ENCODE data around the gene NUDT5. TPM values are rescaled to one million over a fixed set of nuclear protein-coding genes. Genes with fewer than 3 reads are reported as not detected.

Gene NUDT5
- total and polyA plus RNA-seq, 2 of the 8 experiments (the other 6 are each of a cell fraction or from before 2014, with no cell fraction given) = 130 to 134 TPM

DNA sequence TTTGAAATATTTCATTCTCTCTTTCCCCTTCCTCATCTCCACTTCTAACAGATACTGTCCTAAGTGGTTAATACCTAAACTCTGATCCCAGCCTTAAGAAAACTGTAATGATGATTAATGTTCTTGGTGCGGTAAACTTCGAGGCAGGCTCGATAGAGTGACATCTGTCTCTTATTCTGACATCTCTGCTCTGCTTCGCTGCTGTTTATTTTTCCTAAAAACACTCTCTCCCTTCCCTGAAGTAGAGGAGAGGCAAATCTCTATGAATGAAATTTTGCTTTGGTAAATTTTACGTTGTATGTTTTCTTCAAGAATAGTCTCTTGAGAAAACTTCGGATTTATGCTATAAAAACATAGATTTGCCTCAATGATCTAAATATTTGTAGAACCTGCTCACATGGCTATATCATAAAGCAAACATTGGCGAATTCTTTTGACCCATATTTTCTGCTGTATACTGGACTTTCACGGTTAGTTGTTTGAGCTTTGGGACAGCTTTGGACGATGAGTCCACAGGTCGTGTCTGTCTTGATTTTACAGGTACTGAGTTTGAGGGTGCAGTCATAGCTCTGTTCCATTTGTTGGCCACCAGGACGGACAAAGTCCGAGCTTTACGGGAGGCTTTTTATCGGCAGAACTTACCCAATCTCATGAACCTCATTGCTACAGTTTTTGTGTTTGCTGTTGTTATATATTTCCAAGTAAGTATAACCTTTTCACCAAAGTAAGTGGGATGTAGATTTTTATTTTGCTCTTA is 39.1 kb downstream of the NUDT5 start (continued):
- TF ChIP-seq, protein P1, sequence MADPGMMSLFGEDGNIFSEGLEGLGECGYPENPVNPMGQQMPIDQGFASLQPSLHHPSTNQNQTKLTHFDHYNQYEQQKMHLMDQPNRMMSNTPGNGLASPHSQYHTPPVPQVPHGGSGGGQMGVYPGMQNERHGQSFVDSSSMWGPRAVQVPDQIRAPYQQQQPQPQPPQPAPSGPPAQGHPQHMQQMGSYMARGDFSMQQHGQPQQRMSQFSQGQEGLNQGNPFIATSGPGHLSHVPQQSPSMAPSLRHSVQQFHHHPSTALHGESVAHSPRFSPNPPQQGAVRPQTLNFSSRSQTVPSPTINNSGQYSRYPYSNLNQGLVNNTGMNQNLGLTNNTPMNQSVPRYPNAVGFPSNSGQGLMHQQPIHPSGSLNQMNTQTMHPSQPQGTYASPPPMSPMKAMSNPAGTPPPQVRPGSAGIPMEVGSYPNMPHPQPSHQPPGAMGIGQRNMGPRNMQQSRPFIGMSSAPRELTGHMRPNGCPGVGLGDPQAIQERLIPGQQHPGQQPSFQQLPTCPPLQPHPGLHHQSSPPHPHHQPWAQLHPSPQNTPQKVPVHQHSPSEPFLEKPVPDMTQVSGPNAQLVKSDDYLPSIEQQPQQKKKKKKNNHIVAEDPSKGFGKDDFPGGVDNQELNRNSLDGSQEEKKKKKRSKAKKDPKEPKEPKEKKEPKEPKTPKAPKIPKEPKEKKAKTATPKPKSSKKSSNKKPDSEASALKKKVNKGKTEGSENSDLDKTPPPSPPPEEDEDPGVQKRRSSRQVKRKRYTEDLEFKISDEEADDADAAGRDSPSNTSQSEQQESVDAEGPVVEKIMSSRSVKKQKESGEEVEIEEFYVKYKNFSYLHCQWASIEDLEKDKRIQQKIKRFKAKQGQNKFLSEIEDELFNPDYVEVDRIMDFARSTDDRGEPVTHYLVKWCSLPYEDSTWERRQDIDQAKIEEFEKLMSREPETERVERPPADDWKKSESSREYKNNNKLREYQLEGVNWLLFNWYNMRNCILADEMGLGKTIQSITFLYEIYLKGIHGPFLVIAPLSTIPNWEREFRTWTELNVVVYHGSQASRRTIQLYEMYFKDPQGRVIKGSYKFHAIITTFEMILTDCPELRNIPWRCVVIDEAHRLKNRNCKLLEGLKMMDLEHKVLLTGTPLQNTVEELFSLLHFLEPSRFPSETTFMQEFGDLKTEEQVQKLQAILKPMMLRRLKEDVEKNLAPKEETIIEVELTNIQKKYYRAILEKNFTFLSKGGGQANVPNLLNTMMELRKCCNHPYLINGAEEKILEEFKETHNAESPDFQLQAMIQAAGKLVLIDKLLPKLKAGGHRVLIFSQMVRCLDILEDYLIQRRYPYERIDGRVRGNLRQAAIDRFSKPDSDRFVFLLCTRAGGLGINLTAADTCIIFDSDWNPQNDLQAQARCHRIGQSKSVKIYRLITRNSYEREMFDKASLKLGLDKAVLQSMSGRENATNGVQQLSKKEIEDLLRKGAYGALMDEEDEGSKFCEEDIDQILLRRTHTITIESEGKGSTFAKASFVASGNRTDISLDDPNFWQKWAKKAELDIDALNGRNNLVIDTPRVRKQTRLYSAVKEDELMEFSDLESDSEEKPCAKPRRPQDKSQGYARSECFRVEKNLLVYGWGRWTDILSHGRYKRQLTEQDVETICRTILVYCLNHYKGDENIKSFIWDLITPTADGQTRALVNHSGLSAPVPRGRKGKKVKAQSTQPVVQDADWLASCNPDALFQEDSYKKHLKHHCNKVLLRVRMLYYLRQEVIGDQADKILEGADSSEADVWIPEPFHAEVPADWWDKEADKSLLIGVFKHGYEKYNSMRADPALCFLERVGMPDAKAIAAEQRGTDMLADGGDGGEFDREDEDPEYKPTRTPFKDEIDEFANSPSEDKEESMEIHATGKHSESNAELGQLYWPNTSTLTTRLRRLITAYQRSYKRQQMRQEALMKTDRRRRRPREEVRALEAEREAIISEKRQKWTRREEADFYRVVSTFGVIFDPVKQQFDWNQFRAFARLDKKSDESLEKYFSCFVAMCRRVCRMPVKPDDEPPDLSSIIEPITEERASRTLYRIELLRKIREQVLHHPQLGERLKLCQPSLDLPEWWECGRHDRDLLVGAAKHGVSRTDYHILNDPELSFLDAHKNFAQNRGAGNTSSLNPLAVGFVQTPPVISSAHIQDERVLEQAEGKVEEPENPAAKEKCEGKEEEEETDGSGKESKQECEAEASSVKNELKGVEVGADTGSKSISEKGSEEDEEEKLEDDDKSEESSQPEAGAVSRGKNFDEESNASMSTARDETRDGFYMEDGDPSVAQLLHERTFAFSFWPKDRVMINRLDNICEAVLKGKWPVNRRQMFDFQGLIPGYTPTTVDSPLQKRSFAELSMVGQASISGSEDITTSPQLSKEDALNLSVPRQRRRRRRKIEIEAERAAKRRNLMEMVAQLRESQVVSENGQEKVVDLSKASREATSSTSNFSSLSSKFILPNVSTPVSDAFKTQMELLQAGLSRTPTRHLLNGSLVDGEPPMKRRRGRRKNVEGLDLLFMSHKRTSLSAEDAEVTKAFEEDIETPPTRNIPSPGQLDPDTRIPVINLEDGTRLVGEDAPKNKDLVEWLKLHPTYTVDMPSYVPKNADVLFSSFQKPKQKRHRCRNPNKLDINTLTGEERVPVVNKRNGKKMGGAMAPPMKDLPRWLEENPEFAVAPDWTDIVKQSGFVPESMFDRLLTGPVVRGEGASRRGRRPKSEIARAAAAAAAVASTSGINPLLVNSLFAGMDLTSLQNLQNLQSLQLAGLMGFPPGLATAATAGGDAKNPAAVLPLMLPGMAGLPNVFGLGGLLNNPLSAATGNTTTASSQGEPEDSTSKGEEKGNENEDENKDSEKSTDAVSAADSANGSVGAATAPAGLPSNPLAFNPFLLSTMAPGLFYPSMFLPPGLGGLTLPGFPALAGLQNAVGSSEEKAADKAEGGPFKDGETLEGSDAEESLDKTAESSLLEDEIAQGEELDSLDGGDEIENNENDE (IDR thresholded peaks at IDR 0.05; ENCODE audit: insufficient replicate concordance, low read length) = no peak
- TF ChIP-seq SP2 (IDR thresholded peaks at IDR 0.05; ENCODE audit: low read length) (no peak), POLR2AphosphoS5 (IDR thresholded peaks at IDR 0.05; ENCODE audit: low read depth, low read length) (no peak), RAD21 (IDR thresholded peaks at IDR 0.05 in 1 of 2, conservative IDR thresholded peaks at IDR 0.05 in 1 of 2; ENCODE audit: low read depth in 2 of 2, low read length in 2 of 2) (no peak), SIX5 (IDR thresholded peaks at IDR 0.05; ENCODE audit: low read depth, low read length) (no peak), HDAC6 (IDR thresholded peaks at IDR 0.05; ENCODE audit: low read depth, low read length) (no peak), NANOG (IDR thresholded peaks at IDR 0.05; ENCODE audit: insufficient read depth, low read depth, low read length, poor library complexity, severe bottlenecking) (no peak), JUN (IDR thresholded peaks at IDR 0.05; ENCODE audit: low read depth, low read length) (no peak)

Measured in H1 (cell line).